ENCODE measurements around the gene OLFML2A. TPM values are rescaled to one million over a fixed set of nuclear protein-coding genes. Genes with fewer than 3 reads are reported as not detected.

The OLFML2A gene
- total RNA-seq, 6 experiments from 2014 or later = 0.30 to 0.88 (median 0.36) TPM

DNA sequence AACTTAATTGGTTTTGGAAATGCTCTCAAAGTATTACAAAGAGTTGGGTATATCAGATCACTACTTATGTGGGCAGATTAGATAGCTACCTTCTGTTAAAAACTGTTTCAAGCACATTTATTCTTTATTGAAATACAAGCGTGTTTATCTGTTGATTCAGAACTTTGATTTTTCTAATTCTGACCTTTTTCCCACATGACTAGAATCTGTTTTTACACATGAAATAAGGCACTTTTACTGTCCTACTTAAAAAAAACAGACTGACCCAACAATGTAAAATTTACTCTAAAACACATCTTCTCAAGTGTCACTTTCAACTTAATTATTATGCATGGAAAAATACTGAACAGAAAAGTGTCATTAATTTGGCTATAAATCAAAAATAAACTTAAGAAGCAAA is 10.6 kb upstream of the OLFML2A start:
- Mint-ChIP-seq H3K4me1 (ENCODE audit: low read depth) (peaks cover 14% of the 10 kb centered on the region), H3K9me3 (no peaks in the 10 kb centered on the region), H3K36me3 (ENCODE audit: low read depth) (no peaks in the 10 kb centered on the region), H3K27me3 (ENCODE audit: insufficient read depth) (peaks cover 50% of the 10 kb centered on the region), H3K27ac (no peak overlapping the region), H3K4me3 (no peak overlapping the region)
- no peak for DNase-seq
- TF ChIP-seq, protein P1, sequence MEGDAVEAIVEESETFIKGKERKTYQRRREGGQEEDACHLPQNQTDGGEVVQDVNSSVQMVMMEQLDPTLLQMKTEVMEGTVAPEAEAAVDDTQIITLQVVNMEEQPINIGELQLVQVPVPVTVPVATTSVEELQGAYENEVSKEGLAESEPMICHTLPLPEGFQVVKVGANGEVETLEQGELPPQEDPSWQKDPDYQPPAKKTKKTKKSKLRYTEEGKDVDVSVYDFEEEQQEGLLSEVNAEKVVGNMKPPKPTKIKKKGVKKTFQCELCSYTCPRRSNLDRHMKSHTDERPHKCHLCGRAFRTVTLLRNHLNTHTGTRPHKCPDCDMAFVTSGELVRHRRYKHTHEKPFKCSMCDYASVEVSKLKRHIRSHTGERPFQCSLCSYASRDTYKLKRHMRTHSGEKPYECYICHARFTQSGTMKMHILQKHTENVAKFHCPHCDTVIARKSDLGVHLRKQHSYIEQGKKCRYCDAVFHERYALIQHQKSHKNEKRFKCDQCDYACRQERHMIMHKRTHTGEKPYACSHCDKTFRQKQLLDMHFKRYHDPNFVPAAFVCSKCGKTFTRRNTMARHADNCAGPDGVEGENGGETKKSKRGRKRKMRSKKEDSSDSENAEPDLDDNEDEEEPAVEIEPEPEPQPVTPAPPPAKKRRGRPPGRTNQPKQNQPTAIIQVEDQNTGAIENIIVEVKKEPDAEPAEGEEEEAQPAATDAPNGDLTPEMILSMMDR (IDR thresholded peaks at IDR 0.05) = no peak

DNA sequence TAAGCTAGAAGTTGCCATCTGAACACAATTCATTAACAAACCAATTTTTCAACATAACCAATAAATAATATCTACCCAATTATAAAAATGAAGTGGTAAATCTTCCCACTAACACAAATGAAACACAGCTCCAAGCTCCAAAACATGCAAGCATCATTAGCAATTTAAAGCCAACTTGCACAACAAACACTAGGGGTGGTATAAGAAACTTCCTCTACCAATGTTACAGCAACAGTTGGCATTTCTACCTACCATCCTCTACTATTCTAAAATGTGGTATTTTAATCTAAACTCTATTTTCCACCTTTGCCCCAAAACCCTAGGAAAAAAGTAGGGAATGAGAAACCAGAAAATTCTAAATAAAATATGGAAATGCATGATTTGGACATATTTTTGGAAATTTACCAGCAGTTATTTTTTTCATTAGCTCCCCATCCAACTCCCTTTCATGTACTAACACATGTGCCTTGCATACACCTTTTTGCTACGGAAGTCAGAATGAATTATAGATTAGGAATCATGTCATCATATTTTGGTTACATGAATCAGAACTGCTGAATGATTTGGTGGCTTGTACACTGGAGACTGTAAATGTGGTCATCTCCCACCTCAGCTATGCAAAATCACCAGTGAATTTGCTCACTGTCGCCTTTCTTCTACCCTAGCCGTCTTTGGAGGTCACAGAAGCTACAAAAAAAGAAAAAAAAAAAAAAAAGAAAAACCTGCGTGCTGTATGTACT is 9.9 kb upstream of the OLFML2A start:
- no peaks in the 10 kb centered on the region for H3K9me3 Mint-ChIP-seq
- no peak for DNase-seq
- H3K27ac Mint-ChIP-seq = no peak overlapping the region
- H3K4me3 Mint-ChIP-seq = no peak overlapping the region
- peaks cover 20% of the 10 kb centered on the region for H3K4me1 Mint-ChIP-seq (ENCODE audit: low read depth)
- TF ChIP-seq, protein P1 (IDR thresholded peaks at IDR 0.05) = peak; percentile 43
- no peaks in the 10 kb centered on the region for H3K36me3 Mint-ChIP-seq (ENCODE audit: low read depth)
- H3K27me3 Mint-ChIP-seq (ENCODE audit: insufficient read depth) = peaks cover 44% of the 10 kb centered on the region

DNA sequence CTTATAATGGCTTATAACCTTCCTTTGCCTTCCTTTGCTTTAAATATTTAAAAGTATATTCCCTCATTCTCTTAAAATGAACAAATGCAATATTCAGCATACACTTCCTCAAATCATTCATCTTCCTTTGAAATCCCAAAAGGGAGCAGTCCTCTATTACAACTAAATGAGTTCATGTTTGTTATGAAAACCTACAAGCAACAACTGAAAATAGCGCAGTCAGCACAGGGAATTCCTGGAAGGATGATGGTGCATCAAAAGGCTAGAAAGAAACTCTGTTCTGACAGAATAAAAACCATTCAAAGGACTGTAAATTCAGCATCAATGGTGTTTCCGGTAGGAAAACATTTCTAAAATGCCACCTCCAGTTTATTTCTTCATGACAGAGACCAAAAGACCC is 9.1 kb upstream of the OLFML2A start:
- Mint-ChIP-seq H3K4me3 (no peak overlapping the region), H3K27ac (no peak overlapping the region), H3K27me3 (ENCODE audit: insufficient read depth) (peaks cover 41% of the 10 kb centered on the region), H3K9me3 (no peaks in the 10 kb centered on the region), H3K4me1 (ENCODE audit: low read depth) (peaks cover 27% of the 10 kb centered on the region), H3K36me3 (ENCODE audit: low read depth) (no peaks in the 10 kb centered on the region)
- TF ChIP-seq, protein P1 (IDR thresholded peaks at IDR 0.05) = no peak
- no peak for DNase-seq

DNA sequence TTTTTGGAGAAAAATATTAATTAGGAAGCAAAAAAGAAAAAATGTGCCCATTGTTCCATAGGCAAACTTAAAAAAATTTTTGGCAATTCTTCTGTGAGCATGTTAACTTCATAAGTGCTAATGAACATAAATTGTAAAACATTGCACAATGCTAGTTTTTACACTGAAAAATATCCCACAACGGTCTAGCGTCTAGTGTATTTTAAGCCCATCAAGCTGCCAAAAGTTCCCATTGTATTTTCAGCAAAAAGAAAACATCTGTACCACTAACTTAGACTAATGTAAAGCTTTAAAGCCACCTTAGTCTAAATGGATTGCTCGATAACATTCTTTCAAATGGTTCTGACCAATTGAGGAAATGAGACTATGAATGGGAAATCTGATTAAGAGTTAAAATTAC is 8.6 kb upstream of the OLFML2A start:
- no peaks in the 10 kb centered on the region for H3K36me3 Mint-ChIP-seq (ENCODE audit: low read depth)
- TF ChIP-seq, protein P1 (IDR thresholded peaks at IDR 0.05) = no peak
- DNase-seq = no peak
- no peak overlapping the region for H3K27ac Mint-ChIP-seq
- H3K4me1 Mint-ChIP-seq (ENCODE audit: low read depth) = peaks cover 27% of the 10 kb centered on the region
- H3K27me3 Mint-ChIP-seq (ENCODE audit: insufficient read depth) = peaks cover 36% of the 10 kb centered on the region
- H3K9me3 Mint-ChIP-seq = no peaks in the 10 kb centered on the region
- no peak overlapping the region for H3K4me3 Mint-ChIP-seq

DNA sequence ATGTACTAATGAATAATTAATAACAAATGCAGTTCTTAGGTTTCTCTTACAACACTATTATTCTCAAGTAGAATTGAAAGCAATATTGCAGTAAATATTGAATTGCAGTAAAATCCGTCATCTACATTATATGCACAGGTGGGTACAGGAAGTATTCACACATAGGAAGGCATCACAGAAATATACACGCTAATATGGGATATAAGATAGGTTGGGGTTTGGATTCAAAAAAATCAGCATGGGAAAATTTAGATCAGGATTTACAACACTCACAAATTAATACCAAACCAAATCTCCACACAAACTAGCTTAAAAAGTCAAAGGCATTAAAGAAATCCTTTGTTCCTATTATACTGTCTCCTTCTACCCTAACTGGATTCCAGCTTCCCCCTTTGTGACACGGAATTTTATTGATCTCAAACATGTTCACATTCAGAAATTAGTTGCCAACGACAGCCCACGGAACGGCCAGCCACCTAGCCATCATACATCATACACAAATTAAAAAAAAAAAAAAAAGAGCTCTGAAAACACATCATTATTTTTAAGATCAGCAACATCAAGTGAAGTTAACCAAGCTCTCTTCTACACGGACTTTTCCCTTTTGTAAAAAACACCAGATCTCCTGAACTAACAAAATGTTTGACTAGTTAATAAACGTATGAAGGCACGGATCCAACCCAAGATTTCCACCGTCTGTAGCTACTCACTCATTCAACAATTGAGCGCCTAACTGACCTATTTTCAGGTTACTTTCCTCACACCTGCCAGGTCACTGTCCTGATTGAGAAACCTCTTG is 8.0 kb upstream of the OLFML2A start:
- no peak for DNase-seq
- H3K4me1 Mint-ChIP-seq (ENCODE audit: low read depth) = peaks cover 27% of the 10 kb centered on the region
- peaks cover 30% of the 10 kb centered on the region for H3K27me3 Mint-ChIP-seq (ENCODE audit: insufficient read depth)
- H3K36me3 Mint-ChIP-seq (ENCODE audit: low read depth) = no peaks in the 10 kb centered on the region
- TF ChIP-seq, protein P1 (IDR thresholded peaks at IDR 0.05) = no peak
- no peaks in the 10 kb centered on the region for H3K9me3 Mint-ChIP-seq
- peak overlapping the region; percentile 82; the same call in 1 of the 2 replicates for H3K4me3 Mint-ChIP-seq
- H3K27ac Mint-ChIP-seq = no peak overlapping the region
